Measurements from ENCODE around the gene NFATC2.

DNA sequence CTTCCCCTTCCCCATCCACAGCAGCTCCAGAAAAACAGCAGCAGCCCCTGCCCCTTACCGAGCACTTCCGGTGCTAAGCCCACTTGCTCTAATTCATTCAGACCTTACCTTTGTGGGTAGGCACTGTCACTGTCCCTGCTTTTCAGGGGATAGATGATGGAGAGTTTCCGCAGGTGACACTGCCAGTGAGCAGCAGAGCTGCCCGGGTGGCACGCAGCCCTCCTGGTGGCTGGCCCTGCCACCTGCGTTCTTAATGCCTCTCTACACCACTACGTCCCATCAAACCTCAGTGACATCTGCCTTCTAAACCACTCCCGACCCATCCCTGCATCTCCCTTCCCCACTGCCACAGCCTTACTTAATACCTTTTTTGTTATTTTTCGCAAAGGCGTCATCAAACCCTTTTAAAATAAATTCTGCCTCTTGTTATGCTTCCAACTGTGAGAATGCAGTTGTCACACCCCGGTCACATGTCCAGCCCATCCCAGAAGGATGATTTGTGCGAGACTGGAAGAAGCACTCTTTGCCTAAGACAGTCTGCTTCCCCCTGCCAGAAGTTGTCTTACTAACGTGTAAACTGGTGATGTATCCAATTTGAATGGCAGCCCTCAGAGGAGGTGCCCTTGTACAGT is 89.7 kb downstream of the NFATC2 start:
- TF ChIP-seq POLR2AphosphoS5 (IDR thresholded peaks at IDR 0.05) (no peak), POLR2A (IDR thresholded peaks at IDR 0.05) (no peak)
- TF ChIP-seq, protein P1, sequence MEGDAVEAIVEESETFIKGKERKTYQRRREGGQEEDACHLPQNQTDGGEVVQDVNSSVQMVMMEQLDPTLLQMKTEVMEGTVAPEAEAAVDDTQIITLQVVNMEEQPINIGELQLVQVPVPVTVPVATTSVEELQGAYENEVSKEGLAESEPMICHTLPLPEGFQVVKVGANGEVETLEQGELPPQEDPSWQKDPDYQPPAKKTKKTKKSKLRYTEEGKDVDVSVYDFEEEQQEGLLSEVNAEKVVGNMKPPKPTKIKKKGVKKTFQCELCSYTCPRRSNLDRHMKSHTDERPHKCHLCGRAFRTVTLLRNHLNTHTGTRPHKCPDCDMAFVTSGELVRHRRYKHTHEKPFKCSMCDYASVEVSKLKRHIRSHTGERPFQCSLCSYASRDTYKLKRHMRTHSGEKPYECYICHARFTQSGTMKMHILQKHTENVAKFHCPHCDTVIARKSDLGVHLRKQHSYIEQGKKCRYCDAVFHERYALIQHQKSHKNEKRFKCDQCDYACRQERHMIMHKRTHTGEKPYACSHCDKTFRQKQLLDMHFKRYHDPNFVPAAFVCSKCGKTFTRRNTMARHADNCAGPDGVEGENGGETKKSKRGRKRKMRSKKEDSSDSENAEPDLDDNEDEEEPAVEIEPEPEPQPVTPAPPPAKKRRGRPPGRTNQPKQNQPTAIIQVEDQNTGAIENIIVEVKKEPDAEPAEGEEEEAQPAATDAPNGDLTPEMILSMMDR (IDR thresholded peaks at IDR 0.05): no peak
